ENCODE results near the gene DAD1.

The DAD1 gene

GRCh38 chr14:22607291-22607690 lies 18.3 kb upstream of the DAD1 start:
- TF ChIP-seq CTCF (IDR thresholded peaks at IDR 0.05; ENCODE audit: extremely low read depth, missing control alignments): no peak
- no peak for DNase-seq (ENCODE audit: low spot score)

GRCh38 chr14:22606380-22606779 lies 17.4 kb upstream of the DAD1 start:
- DNase-seq (ENCODE audit: low spot score): no peak
- TF ChIP-seq CTCF (IDR thresholded peaks at IDR 0.05; ENCODE audit: extremely low read depth, missing control alignments): no peak

GRCh38 chr14:22602862-22603261 lies 13.8 kb upstream of the DAD1 start:
- DNase-seq (ENCODE audit: low spot score): no peak
- no peak for TF ChIP-seq CTCF (IDR thresholded peaks at IDR 0.05; ENCODE audit: extremely low read depth, missing control alignments)

- DNase-seq (ENCODE audit: low spot score): no peak
- no peak for TF ChIP-seq CTCF (IDR thresholded peaks at IDR 0.05; ENCODE audit: extremely low read depth, missing control alignments)
Measured at GRCh38 chr14:22601996-22602395, 13.0 kb upstream of the DAD1 start.

GRCh38 chr14:22601456-22601855 lies 12.4 kb upstream of the DAD1 start:
- no peak for DNase-seq (ENCODE audit: low spot score)
- no peak for TF ChIP-seq CTCF (IDR thresholded peaks at IDR 0.05; ENCODE audit: extremely low read depth, missing control alignments)

GRCh38 chr14:22600027-22600426 lies 11.0 kb upstream of the DAD1 start:
- no peak for TF ChIP-seq CTCF (IDR thresholded peaks at IDR 0.05; ENCODE audit: extremely low read depth, missing control alignments)
- DNase-seq (ENCODE audit: low spot score): no peak

GRCh38 chr14:22599349-22599748 lies 10.3 kb upstream of the DAD1 start:
- DNase-seq (ENCODE audit: low spot score): no peak
- no peak for TF ChIP-seq CTCF (IDR thresholded peaks at IDR 0.05; ENCODE audit: extremely low read depth, missing control alignments)

All from GM20000 (cell line).